GM12878 (cell line): ENCODE measurements around the gene BNIP3. TPM values are rescaled to one million over a fixed set of nuclear protein-coding genes. Genes with fewer than 3 reads are reported as not detected.

Experiments used
- BHLHE40 ChIP-seq, 2 experiments: fragments of 450-650 bp in 1 of 2; IDR thresholded peaks; 2 replicates each; pipeline ENCODE4 v1.6.1; 2011 to 2017; ENCODE audit warnings: low read depth in 2 of 2, borderline replicate concordance in 1 of 2, improper control_type of control experiment in 1 of 2, low read length in 1 of 2, mild to moderate bottlenecking in 1 of 2
- BMI1 ChIP-seq: fragments of 450-650 bp; IDR thresholded peaks from 2 replicates; pipeline ENCODE4 v1.6.1; 2016; ENCODE audit warnings: mild to moderate bottlenecking, moderate library complexity, borderline replicate concordance
- CREM ChIP-seq: IDR thresholded peaks from 2 replicates; pipeline ENCODE4 v1.6.1; 2014; ENCODE audit warnings: antibody characterized with exemption, low read depth
- DPF2 ChIP-seq: fragments of 450-650 bp; IDR thresholded peaks from 2 replicates; pipeline ENCODE4 v1.6.1; 2017; ENCODE audit warnings: mild to moderate bottlenecking
- EED ChIP-seq: sonication (generic); IDR thresholded peaks from 2 replicates; pipeline ENCODE4 v1.6.1; 2016; ENCODE audit warnings: antibody characterized with exemption, low read depth
- EP300 ChIP-seq, 2 experiments: fragments of 150-350 bp in 1 of 2; IDR thresholded peaks; 2 replicates each; pipeline ENCODE4 v1.6.1; 2011 to 2012; ENCODE audit warnings: low read depth in 2 of 2, low read length in 2 of 2, borderline replicate concordance in 1 of 2, improper control_type of control experiment in 1 of 2, inconsistent platforms in 1 of 2; ENCODE audit not compliant: control insufficient read depth in 1 of 2
- HCFC1 ChIP-seq: fragments of 150-350 bp; IDR thresholded peaks from 2 replicates; pipeline ENCODE4 v1.6.1; 2014; ENCODE audit warnings: low read length
- IKZF1 ChIP-seq: fragments of 450-650 bp; conservative IDR thresholded peaks from 2 replicates; pipeline ENCODE4 v1.6.1; 2017; ENCODE audit warnings: antibody characterized with exemption, mild to moderate bottlenecking
- IKZF2 ChIP-seq, 2 experiments: fragments of 450-650 bp; IDR thresholded peaks; 2 replicates each; pipeline ENCODE4 v1.6.1; 2017; ENCODE audit warnings: mild to moderate bottlenecking in 2 of 2, moderate library complexity in 2 of 2
- KLF5 ChIP-seq: fragments of 450-650 bp; IDR thresholded peaks from 2 replicates; pipeline ENCODE4 v1.6.1; 2014; ENCODE audit warnings: mild to moderate bottlenecking; ENCODE audit not compliant: partially characterized antibody
- NBN ChIP-seq: fragments of 450-650 bp; IDR thresholded peaks from 2 replicates; pipeline ENCODE4 v1.6.1; 2016
- NFYA ChIP-seq: IDR thresholded peaks from 2 replicates; pipeline ENCODE4 v1.6.1; 2011; ENCODE audit warnings: low read depth, mild to moderate bottlenecking, low read length, improper control_type of control experiment, borderline replicate concordance
- NR2C1 ChIP-seq: fragments of 450-650 bp; IDR thresholded peaks from 2 replicates; pipeline ENCODE4 v1.6.1; 2017; ENCODE audit warnings: antibody characterized with exemption, mild to moderate bottlenecking, moderate library complexity
- PAX5 ChIP-seq: IDR thresholded peaks from 2 replicates; pipeline ENCODE4 v1.6.1; 2011; ENCODE audit warnings: low read depth, low read length, borderline replicate concordance
- POLR2A ChIP-seq: IDR thresholded peaks from 2 replicates; pipeline ENCODE4 v1.6.1; 2011; ENCODE audit warnings: low read depth, mild to moderate bottlenecking, low read length
- polyA plus RNA-seq, 11 experiments: library from polyadenylated mRNA; depleted of rRNA in 4 of 11; unstranded in 6 of 11; stranded (reverse) in 5 of 11; fragments of >200 nt; fragmentation: Nextera tagmentation in 4 of 11; fragmentation: Illumina TruSeq in 1 of 11; extraction: Ambion mirVana in 4 of 11; extraction: Trizol in 1 of 11; gene quantifications; 1 replicate in 1 of 11; 2 replicates in 10 of 11; pipeline versions ENCODE4 v1.2.1 to v1.2.3, GENCODE V29; 2011 to 2016; ENCODE audit warnings: inconsistent platforms in 2 of 11, missing spikeins in 2 of 11, low read depth in 1 of 11
- total RNA-seq, 4 experiments: library from RNA; depleted of rRNA in 3 of 4; stranded (reverse); fragments of >200 nt in 3 of 4; fragmentation: Illumina TruSeq in 1 of 4; extraction: Trizol in 1 of 4; gene quantifications; 2 replicates each; pipeline versions ENCODE4 v1.2.1 to v1.2.3, GENCODE V29; 2013 to 2021
- TF ChIP-seq, protein P1 (sequence below): fragments of 150-350 bp; IDR thresholded peaks from 2 replicates; pipeline ENCODE4 v1.6.1; 2014; ENCODE audit warnings: mild to moderate bottlenecking, low read depth, low read length
- TF ChIP-seq, protein P2 (sequence below): IDR thresholded peaks from 2 replicates; pipeline ENCODE4 v1.6.1; 2011; ENCODE audit warnings: mild to moderate bottlenecking, low read depth, low read length, moderate library complexity; ENCODE audit not compliant: insufficient replicate concordance
- TF ChIP-seq, protein P3 (sequence below): fragments of 450-650 bp; IDR thresholded peaks from 2 replicates; pipeline ENCODE4 v1.6.1; 2017; ENCODE audit warnings: mild to moderate bottlenecking, moderate library complexity
- TF ChIP-seq, protein P4 (sequence below): fragments of 150-350 bp; IDR thresholded peaks from 2 replicates; pipeline ENCODE4 v1.6.1; 2016; ENCODE audit warnings: low read depth, low read length

The BNIP3 gene
- total and polyA plus RNA-seq, 10 of the 15 experiments (the other 5 are each of a cell fraction or from before 2014, with no cell fraction given), result 7.7 to 122 (median 29.9) TPM

DNA sequence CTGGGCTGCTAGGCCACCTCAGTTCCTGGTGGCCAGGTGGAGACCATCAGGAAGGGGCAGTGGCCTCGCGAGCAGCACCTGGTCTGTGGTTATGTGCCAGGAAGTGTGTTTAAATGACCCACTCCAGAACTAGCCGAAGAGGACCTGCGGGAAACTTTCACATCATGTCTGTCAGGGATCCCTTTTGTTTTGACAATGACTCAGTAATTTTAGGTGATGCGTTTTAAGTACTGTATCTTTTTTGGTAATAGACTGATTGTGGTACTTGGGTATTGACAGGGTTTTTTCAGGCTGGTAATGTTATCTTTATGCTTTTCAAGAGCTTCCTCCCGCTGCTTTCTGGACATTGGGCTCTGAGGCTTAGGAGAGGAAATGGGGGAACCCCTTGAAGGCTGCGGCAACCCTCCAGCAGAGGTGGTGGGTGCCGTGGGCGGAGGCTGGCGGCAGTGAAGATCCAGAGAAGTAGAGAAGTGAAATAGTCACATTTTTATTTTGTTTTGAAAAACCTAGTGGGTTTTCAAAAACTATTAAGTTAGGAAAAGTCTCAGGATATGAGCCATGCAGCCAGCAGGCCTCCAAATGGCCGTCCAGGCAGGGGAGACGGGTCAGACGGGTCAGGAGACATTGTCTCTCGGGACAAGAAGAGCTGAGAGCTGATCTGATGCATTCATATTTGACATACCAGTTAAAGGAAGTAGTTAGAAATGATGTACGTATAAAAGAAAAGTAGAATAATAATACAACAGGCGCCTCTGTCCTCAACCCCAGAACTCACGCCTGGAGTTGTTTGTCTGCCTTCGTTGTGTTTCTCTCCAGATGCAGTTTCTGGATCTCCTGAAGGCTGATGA, 53.3 kb downstream of the BNIP3 start (continued):
- TF ChIP-seq, protein P1, sequence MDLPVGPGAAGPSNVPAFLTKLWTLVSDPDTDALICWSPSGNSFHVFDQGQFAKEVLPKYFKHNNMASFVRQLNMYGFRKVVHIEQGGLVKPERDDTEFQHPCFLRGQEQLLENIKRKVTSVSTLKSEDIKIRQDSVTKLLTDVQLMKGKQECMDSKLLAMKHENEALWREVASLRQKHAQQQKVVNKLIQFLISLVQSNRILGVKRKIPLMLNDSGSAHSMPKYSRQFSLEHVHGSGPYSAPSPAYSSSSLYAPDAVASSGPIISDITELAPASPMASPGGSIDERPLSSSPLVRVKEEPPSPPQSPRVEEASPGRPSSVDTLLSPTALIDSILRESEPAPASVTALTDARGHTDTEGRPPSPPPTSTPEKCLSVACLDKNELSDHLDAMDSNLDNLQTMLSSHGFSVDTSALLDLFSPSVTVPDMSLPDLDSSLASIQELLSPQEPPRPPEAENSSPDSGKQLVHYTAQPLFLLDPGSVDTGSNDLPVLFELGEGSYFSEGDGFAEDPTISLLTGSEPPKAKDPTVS, result no peak
- no peak for TF ChIP-seq KLF5
- no peak for TF ChIP-seq PAX5
- peak; percentile 24 to 38; a peak in 2 of 4 replicates for TF ChIP-seq IKZF2 (IDR thresholded peaks at IDR 0.05)
- no peak for TF ChIP-seq POLR2A
- 0 out of 4 replicates have a peak, but pooled peaks of 1 of the 2 experiments have one; percentile 11 for TF ChIP-seq BHLHE40 (IDR thresholded peaks at IDR 0.05; ENCODE audit: borderline replicate concordance in 1 of 2, low read depth in 2 of 2, low read length in 1 of 2)
- no peak for TF ChIP-seq NFYA
- TF ChIP-seq, protein P2, sequence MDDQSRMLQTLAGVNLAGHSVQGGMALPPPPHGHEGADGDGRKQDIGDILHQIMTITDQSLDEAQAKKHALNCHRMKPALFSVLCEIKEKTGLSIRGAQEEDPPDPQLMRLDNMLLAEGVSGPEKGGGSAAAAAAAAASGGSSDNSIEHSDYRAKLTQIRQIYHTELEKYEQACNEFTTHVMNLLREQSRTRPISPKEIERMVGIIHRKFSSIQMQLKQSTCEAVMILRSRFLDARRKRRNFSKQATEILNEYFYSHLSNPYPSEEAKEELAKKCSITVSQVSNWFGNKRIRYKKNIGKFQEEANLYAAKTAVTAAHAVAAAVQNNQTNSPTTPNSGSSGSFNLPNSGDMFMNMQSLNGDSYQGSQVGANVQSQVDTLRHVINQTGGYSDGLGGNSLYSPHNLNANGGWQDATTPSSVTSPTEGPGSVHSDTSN, result peak; percentile 5
- TF ChIP-seq HCFC1, result no peak
- no peak for TF ChIP-seq EP300 (IDR thresholded peaks at IDR 0.05; ENCODE audit: borderline replicate concordance in 1 of 2, control insufficient read depth in 1 of 2, low read depth in 2 of 2, low read length in 2 of 2)
- TF ChIP-seq CREM, result no peak; the same call in 1 of the 2 replicates
- TF ChIP-seq, protein P3, sequence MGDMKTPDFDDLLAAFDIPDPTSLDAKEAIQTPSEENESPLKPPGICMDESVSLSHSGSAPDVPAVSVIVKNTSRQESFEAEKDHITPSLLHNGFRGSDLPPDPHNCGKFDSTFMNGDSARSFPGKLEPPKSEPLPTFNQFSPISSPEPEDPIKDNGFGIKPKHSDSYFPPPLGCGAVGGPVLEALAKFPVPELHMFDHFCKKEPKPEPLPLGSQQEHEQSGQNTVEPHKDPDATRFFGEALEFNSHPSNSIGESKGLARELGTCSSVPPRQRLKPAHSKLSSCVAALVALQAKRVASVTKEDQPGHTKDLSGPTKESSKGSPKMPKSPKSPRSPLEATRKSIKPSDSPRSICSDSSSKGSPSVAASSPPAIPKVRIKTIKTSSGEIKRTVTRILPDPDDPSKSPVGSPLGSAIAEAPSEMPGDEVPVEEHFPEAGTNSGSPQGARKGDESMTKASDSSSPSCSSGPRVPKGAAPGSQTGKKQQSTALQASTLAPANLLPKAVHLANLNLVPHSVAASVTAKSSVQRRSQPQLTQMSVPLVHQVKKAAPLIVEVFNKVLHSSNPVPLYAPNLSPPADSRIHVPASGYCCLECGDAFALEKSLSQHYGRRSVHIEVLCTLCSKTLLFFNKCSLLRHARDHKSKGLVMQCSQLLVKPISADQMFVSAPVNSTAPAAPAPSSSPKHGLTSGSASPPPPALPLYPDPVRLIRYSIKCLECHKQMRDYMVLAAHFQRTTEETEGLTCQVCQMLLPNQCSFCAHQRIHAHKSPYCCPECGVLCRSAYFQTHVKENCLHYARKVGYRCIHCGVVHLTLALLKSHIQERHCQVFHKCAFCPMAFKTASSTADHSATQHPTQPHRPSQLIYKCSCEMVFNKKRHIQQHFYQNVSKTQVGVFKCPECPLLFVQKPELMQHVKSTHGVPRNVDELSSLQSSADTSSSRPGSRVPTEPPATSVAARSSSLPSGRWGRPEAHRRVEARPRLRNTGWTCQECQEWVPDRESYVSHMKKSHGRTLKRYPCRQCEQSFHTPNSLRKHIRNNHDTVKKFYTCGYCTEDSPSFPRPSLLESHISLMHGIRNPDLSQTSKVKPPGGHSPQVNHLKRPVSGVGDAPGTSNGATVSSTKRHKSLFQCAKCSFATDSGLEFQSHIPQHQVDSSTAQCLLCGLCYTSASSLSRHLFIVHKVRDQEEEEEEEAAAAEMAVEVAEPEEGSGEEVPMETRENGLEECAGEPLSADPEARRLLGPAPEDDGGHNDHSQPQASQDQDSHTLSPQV, result no peak
- 0 out of 2 replicates have a peak, but pooled peaks have one; percentile 19 for TF ChIP-seq DPF2
- TF ChIP-seq EED, result no peak
- no peak for TF ChIP-seq NR2C1
- peak; percentile 32; the same call in 1 of the 2 replicates for TF ChIP-seq IKZF1
- TF ChIP-seq, protein P4, sequence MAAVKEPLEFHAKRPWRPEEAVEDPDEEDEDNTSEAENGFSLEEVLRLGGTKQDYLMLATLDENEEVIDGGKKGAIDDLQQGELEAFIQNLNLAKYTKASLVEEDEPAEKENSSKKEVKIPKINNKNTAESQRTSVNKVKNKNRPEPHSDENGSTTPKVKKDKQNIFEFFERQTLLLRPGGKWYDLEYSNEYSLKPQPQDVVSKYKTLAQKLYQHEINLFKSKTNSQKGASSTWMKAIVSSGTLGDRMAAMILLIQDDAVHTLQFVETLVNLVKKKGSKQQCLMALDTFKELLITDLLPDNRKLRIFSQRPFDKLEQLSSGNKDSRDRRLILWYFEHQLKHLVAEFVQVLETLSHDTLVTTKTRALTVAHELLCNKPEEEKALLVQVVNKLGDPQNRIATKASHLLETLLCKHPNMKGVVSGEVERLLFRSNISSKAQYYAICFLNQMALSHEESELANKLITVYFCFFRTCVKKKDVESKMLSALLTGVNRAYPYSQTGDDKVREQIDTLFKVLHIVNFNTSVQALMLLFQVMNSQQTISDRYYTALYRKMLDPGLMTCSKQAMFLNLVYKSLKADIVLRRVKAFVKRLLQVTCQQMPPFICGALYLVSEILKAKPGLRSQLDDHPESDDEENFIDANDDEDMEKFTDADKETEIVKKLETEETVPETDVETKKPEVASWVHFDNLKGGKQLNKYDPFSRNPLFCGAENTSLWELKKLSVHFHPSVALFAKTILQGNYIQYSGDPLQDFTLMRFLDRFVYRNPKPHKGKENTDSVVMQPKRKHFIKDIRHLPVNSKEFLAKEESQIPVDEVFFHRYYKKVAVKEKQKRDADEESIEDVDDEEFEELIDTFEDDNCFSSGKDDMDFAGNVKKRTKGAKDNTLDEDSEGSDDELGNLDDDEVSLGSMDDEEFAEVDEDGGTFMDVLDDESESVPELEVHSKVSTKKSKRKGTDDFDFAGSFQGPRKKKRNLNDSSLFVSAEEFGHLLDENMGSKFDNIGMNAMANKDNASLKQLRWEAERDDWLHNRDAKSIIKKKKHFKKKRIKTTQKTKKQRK, result no peak
- no peak for TF ChIP-seq NBN
- no peak for TF ChIP-seq BMI1
